NCI-H460 (cell line): ENCODE measurements around the gene PLXND1. TPM values are rescaled to one million over a fixed set of nuclear protein-coding genes. Genes with fewer than 3 reads are reported as not detected.
"Not testable (repeated sequence)": the region's sequence is repeated elsewhere in the genome, so short reads cannot be mapped to it uniquely, and the experiment has no call there.

Experiments
- DNase-seq: peaks from one replicate; pipeline ENCODE4 v3.0.0-alpha.2; 2016; ENCODE audit warnings: low read depth; ENCODE audit errors: extremely low read depth
- total RNA-seq: library from RNA; depleted of rRNA; stranded (reverse); fragments of >200 nt; shearing (Covaris generic); gene quantifications from 2 replicates; pipeline ENCODE4 v1.2.3, GENCODE V29; 2014

Gene PLXND1
- total RNA-seq, 1 experiment from 2014 or later, result 10.4 TPM

- DNase-seq, result no peak
Measured at GRCh38 chr3:129532261-129532660, 74.2 kb downstream of the PLXND1 start.

- no peak for DNase-seq
Measured at GRCh38 chr3:129531699-129532098, 74.8 kb downstream of the PLXND1 start.

GRCh38 chr3:129530821-129531220, 75.7 kb downstream of the PLXND1 start:
- DNase-seq, result no peak

- no peak for DNase-seq
Measured at GRCh38 chr3:129530251-129530791, 76.2 kb downstream of the PLXND1 start.

- no peak for DNase-seq
Measured at GRCh38 chr3:129529436-129530210, 76.9 kb downstream of the PLXND1 start.

- DNase-seq, result no peak
Measured at GRCh38 chr3:129528589-129529100, 77.8 kb downstream of the PLXND1 start, which contains the start of gene RHO. Gene RHO (plus strand): TSS chr3:129528639. CDS start chr3:129528734, 95 bp downstream.

- no peak for DNase-seq
Measured at GRCh38 chr3:129527262-129527661, 79.2 kb downstream of the PLXND1 start.

- DNase-seq, result no peak
Measured at GRCh38 chr3:129526121-129526900, 80.2 kb downstream of the PLXND1 start.

GRCh38 chr3:129525341-129525968, 81.0 kb downstream of the PLXND1 start:
- DNase-seq, result no peak

- no peak for DNase-seq
Measured at GRCh38 chr3:129524081-129524480, 82.4 kb downstream of the PLXND1 start.

GRCh38 chr3:129522953-129523352, 83.5 kb downstream of the PLXND1 start:
- no peak for DNase-seq

- DNase-seq, result no peak
Measured at GRCh38 chr3:129521611-129522010, 84.9 kb downstream of the PLXND1 start.

GRCh38 chr3:129520960-129521359, 85.5 kb downstream of the PLXND1 start:
- DNase-seq, result no peak

- no peak for DNase-seq
Measured at GRCh38 chr3:129519896-129520715, 86.4 kb downstream of the PLXND1 start.

- DNase-seq, result no peak
Measured at GRCh38 chr3:129519449-129519848, 87.0 kb downstream of the PLXND1 start.

- no peak for DNase-seq
Measured at GRCh38 chr3:129518581-129518980, 87.9 kb downstream of the PLXND1 start.

- no peak for DNase-seq
Measured at GRCh38 chr3:129518038-129518561, 88.4 kb downstream of the PLXND1 start.

GRCh38 chr3:129517516-129517915, 89.0 kb downstream of the PLXND1 start:
- DNase-seq, result no peak

- not testable (repeated sequence) for DNase-seq
Measured at GRCh38 chr3:129515821-129516432, 90.5 kb downstream of the PLXND1 start.
